ENCODE results near the gene IL19. TPM values are rescaled to one million over a fixed set of nuclear protein-coding genes. Genes with fewer than 3 reads are reported as not detected.
"Not testable (repeated sequence)": the region's sequence is repeated elsewhere in the genome, so short reads cannot be mapped to it uniquely, and the experiment has no call there.

IL19 gene
- total and polyA plus RNA-seq, 9 of the 15 experiments (the other 6 are each of a cell fraction or from before 2014, with no cell fraction given), result not detected

DNA sequence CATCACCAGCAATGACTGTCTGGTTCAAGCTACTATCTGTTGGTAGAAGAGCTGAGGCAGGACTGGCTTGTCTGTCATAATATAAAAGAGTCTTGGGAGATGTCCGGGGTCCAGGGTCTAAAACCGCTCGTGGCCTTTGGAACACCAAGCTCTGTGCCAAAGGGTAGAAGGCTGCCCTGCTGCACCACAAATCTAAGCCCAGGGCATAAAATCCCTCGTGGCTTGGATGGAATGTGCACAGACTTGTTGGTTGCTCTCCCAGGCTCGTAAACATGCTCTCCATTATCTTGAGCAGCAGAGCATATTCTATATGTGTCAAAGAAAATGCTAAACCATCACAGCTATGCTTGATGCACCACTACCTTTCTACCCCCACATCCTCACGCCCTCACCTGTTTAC lies 8.3 kb downstream of the IL19 start:
- BruUV-seq (replicated peaks); ATAC-seq; DNase-seq (ENCODE audit: extremely low read depth in 1 of 4, low spot score in 3 of 4); H3K27ac ChIP-seq (ENCODE audit: extremely low read depth, low read depth, low read length); H3K9me3 ChIP-seq (replicated peaks; ENCODE audit: control insufficient read depth, insufficient read depth, low read depth, low read length); H4K20me1 ChIP-seq (replicated peaks; ENCODE audit: control insufficient read depth, insufficient read depth, low read length); H3K4me1 ChIP-seq (replicated peaks in 1 of 2; ENCODE audit: control insufficient read depth in 2 of 2, insufficient read depth in 2 of 2, low read length in 2 of 2); H3K36me3 ChIP-seq (ENCODE audit: control insufficient read depth, insufficient read depth, low read length); H2AFZ ChIP-seq (ENCODE audit: low read depth, low read length); H3K4me2 ChIP-seq (ENCODE audit: insufficient read depth, low read length); H3K4me3 ChIP-seq; FAIRE-seq; CTCF ChIA-PET (ENCODE audit: low intra/inter-chr PET ratio); H3K9me1 ChIP-seq (ENCODE audit: control insufficient read depth, insufficient read depth, low read length); H3K9ac ChIP-seq (ENCODE audit: insufficient read depth in 1 of 2, low read depth in 2 of 2, low read length in 2 of 2); in situ Hi-C loops (cut with MboI); intact Hi-C loops (cut with micrococcal nuclease); H3K79me2 ChIP-seq (ENCODE audit: control insufficient read depth, insufficient read depth, low read length): not testable (repeated sequence)
- H3K27me3 ChIP-seq (ENCODE audit: control insufficient read depth in 2 of 2, insufficient read depth in 2 of 2, low read length in 2 of 2), result peaks cover 39 to 45% of the 10 kb centered on the region in 2 experiments
- 2% methylated on average over 6 of the region's 6 CpGs for WGBS (ENCODE audit: insufficient coverage, low coverage, missing lambda C conversion rate)
- POLR2A ChIA-PET, result interaction anchor here (0.8 to 1.1 kb wide), 2 partner anchors 38 to 129 kb away, joined by 3 read pairs; no protein-coding TSS in a partner anchor

DNA sequence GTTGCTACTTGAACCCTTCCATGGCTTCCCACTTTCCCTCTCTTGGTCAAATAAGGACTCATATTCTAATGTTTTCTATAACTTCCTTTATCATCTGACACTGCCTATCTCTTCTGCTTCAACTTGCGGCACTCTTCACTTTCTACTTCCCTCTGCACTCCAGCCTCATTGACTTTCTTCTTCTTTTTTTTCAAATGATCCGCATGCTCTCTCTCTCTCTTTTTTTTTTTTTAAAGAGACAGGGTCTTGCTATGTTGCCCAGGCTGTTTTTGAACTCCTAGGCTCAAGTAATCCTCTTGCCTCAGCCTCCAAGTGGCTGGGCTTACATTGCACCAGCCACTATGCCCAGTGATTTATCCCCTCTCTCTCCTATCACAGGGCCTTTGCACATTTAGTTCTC lies 9.1 kb downstream of the IL19 start:
- no peak overlapping the region for H3K4me2 ChIP-seq (ENCODE audit: insufficient read depth, low read length)
- ATAC-seq (no peak), DNase-seq (ENCODE audit: extremely low read depth in 1 of 4, low spot score in 3 of 4) (no peak), FAIRE-seq (no peak)
- peaks cover 34 to 44% of the 10 kb centered on the region in 2 experiments for H3K27me3 ChIP-seq (ENCODE audit: control insufficient read depth in 2 of 2, insufficient read depth in 2 of 2, low read length in 2 of 2)
- TF ChIP-seq, protein P1, sequence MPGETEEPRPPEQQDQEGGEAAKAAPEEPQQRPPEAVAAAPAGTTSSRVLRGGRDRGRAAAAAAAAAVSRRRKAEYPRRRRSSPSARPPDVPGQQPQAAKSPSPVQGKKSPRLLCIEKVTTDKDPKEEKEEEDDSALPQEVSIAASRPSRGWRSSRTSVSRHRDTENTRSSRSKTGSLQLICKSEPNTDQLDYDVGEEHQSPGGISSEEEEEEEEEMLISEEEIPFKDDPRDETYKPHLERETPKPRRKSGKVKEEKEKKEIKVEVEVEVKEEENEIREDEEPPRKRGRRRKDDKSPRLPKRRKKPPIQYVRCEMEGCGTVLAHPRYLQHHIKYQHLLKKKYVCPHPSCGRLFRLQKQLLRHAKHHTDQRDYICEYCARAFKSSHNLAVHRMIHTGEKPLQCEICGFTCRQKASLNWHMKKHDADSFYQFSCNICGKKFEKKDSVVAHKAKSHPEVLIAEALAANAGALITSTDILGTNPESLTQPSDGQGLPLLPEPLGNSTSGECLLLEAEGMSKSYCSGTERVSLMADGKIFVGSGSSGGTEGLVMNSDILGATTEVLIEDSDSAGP (CRISPR knock-in tag; IDR thresholded peaks at IDR 0.05), result 0 out of 2 replicates have a peak, but pooled peaks have one; percentile 60
- TF ChIP-seq NUFIP1 (IDR thresholded peaks at IDR 0.05; ENCODE audit: partially characterized antibody), result no peak
- TF ChIP-seq TEAD2 (tag; IDR thresholded peaks at IDR 0.05), result no peak
- peak; percentile 70; the same call in 1 of the 2 replicates for TF ChIP-seq ZNF384 (IDR thresholded peaks at IDR 0.05; ENCODE audit: low read depth, low read length)
- TF ChIP-seq TBP (optimal IDR thresholded peaks at IDR 0.05; ENCODE audit: low read depth, low read length), result no peak
- peak; percentile 74 for TF ChIP-seq ZNF121 (CRISPR knock-in tag; conservative IDR thresholded peaks at IDR 0.05)
- no peak for TF ChIP-seq BRD9 (IDR thresholded peaks at IDR 0.05; ENCODE audit: low read depth, partially characterized antibody)
- no peaks in the 10 kb centered on the region for H3K36me3 ChIP-seq (ENCODE audit: control insufficient read depth, insufficient read depth, low read length)
- 0% methylated on average over 2 of the region's 2 CpGs for WGBS (ENCODE audit: insufficient coverage, low coverage, missing lambda C conversion rate)
- H3K4me1 ChIP-seq (replicated peaks in 1 of 2; ENCODE audit: control insufficient read depth in 2 of 2, insufficient read depth in 2 of 2, low read length in 2 of 2), result no peaks in the 10 kb centered on the region
- H3K4me3 ChIP-seq, result no peak overlapping the region
- ChIA-PET CTCF (ENCODE audit: low intra/inter-chr PET ratio) (no interaction called here), POLR2A (interaction anchor here (0.6 kb wide), 1 partner anchor 11 kb away, joined by 3 read pairs; no protein-coding TSS in a partner anchor)
- in situ Hi-C loops (cut with MboI) (no loop called here), intact Hi-C loops (cut with micrococcal nuclease) (no loop called here)
- no peak overlapping the region for H3K27ac ChIP-seq (ENCODE audit: extremely low read depth, low read depth, low read length)
- no peak overlapping the region for H2AFZ ChIP-seq (ENCODE audit: low read depth, low read length)
- H4K20me1 ChIP-seq (replicated peaks; ENCODE audit: control insufficient read depth, insufficient read depth, low read length), result no peaks in the 10 kb centered on the region
- H3K9me1 ChIP-seq (ENCODE audit: control insufficient read depth, insufficient read depth, low read length), result no peaks in the 10 kb centered on the region
- H3K9me3 ChIP-seq (replicated peaks; ENCODE audit: control insufficient read depth, insufficient read depth, low read depth, low read length), result no peaks in the 10 kb centered on the region
- H3K79me2 ChIP-seq (ENCODE audit: control insufficient read depth, insufficient read depth, low read length), result no peaks in the 10 kb centered on the region
- H3K9ac ChIP-seq (ENCODE audit: insufficient read depth in 1 of 2, low read depth in 2 of 2, low read length in 2 of 2), result no peak overlapping the region
- no TSS peak for BruUV-seq (replicated peaks)

All from K562 (cell line).